ENCODE data around the gene TPM4. TPM values are rescaled to one million over a fixed set of nuclear protein-coding genes. Genes with fewer than 3 reads are reported as not detected.
A peak's percentile ranks its signal among the peaks of the same experiment; 100 is the strongest.

TPM4 gene
- total RNA-seq, 1 donor from 2014 or later = 357 TPM

- Mint-ChIP-seq H3K4me3 (peak overlapping the region; percentile 90), H3K9me3 (no peaks in the 10 kb centered on the region), H3K4me1 (peaks cover 40% of the 10 kb centered on the region), H3K36me3 (ENCODE audit: low read depth) (peaks cover 3% of the 10 kb centered on the region), H3K27me3 (ENCODE audit: low read depth) (peaks cover 4% of the 10 kb centered on the region), H3K27ac (ENCODE audit: unreplicated experiment) (no peak overlapping the region)
- DNase-seq (ENCODE audit: low read depth, low spot score) = no peak
- no peak for TF ChIP-seq CTCF (conservative IDR thresholded peaks at IDR 0.05)
Observed at GRCh38 chr19:16073481-16073880, 2.8 kb upstream of the TPM4 start.

GRCh38 chr19:16073988-16074387, 2.3 kb upstream of the TPM4 start:
- H3K27ac Mint-ChIP-seq (ENCODE audit: unreplicated experiment) = peak overlapping the region; percentile 90
- H3K4me3 Mint-ChIP-seq = peak overlapping the region; percentile 90
- H3K9me3 Mint-ChIP-seq = no peaks in the 10 kb centered on the region
- peaks cover 45% of the 10 kb centered on the region for H3K4me1 Mint-ChIP-seq
- no peak for DNase-seq (ENCODE audit: low read depth, low spot score)
- peaks cover 9% of the 10 kb centered on the region for H3K27me3 Mint-ChIP-seq (ENCODE audit: low read depth)
- H3K36me3 Mint-ChIP-seq (ENCODE audit: low read depth) = peaks cover 3% of the 10 kb centered on the region
- no peak for TF ChIP-seq CTCF (conservative IDR thresholded peaks at IDR 0.05)

GRCh38 chr19:16074488-16075365, 1.6 kb upstream of the TPM4 start:
- peaks cover 3% of the 10 kb centered on the region for H3K36me3 Mint-ChIP-seq (ENCODE audit: low read depth)
- TF ChIP-seq CTCF (conservative IDR thresholded peaks at IDR 0.05) = no peak
- H3K4me3 Mint-ChIP-seq = peak overlapping the region; percentile 90
- H3K4me1 Mint-ChIP-seq = peaks cover 52% of the 10 kb centered on the region
- peaks cover 9% of the 10 kb centered on the region for H3K27me3 Mint-ChIP-seq (ENCODE audit: low read depth)
- no peaks in the 10 kb centered on the region for H3K9me3 Mint-ChIP-seq
- no peak for DNase-seq (ENCODE audit: low read depth, low spot score)
- H3K27ac Mint-ChIP-seq (ENCODE audit: unreplicated experiment) = peak overlapping the region; percentile 27

GRCh38 chr19:16075430-16076153, 703 bp upstream of the TPM4 start:
- DNase-seq (ENCODE audit: low read depth, low spot score) = no peak
- Mint-ChIP-seq H3K27me3 (ENCODE audit: low read depth) (peaks cover 9% of the 10 kb centered on the region), H3K27ac (ENCODE audit: unreplicated experiment) (peak overlapping the region; percentile 88), H3K4me1 (peaks cover 52% of the 10 kb centered on the region), H3K36me3 (ENCODE audit: low read depth) (peaks cover 3% of the 10 kb centered on the region), H3K4me3 (peak overlapping the region; percentile 90), H3K9me3 (no peaks in the 10 kb centered on the region)
- no peak for TF ChIP-seq CTCF (conservative IDR thresholded peaks at IDR 0.05)

GRCh38 chr19:16076958-16077611, 790 bp downstream of the TPM4 start:
- Mint-ChIP-seq H3K4me3 (peak overlapping the region; percentile 88), H3K4me1 (peaks cover 52% of the 10 kb centered on the region), H3K9me3 (no peaks in the 10 kb centered on the region), H3K27ac (ENCODE audit: unreplicated experiment) (peak overlapping the region; percentile 98), H3K27me3 (ENCODE audit: low read depth) (peaks cover 9% of the 10 kb centered on the region), H3K36me3 (ENCODE audit: low read depth) (peaks cover 11% of the 10 kb centered on the region)
- TF ChIP-seq CTCF (conservative IDR thresholded peaks at IDR 0.05) = no peak
- no peak for DNase-seq (ENCODE audit: low read depth, low spot score)

Data from neural crest cell (in vitro differentiated cells).